ENCODE measurements around the gene IGSF23.

- TF ChIP-seq, protein P1, sequence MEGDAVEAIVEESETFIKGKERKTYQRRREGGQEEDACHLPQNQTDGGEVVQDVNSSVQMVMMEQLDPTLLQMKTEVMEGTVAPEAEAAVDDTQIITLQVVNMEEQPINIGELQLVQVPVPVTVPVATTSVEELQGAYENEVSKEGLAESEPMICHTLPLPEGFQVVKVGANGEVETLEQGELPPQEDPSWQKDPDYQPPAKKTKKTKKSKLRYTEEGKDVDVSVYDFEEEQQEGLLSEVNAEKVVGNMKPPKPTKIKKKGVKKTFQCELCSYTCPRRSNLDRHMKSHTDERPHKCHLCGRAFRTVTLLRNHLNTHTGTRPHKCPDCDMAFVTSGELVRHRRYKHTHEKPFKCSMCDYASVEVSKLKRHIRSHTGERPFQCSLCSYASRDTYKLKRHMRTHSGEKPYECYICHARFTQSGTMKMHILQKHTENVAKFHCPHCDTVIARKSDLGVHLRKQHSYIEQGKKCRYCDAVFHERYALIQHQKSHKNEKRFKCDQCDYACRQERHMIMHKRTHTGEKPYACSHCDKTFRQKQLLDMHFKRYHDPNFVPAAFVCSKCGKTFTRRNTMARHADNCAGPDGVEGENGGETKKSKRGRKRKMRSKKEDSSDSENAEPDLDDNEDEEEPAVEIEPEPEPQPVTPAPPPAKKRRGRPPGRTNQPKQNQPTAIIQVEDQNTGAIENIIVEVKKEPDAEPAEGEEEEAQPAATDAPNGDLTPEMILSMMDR (conservative IDR thresholded peaks at IDR 0.05; ENCODE audit: low read depth, low read length) = no peak
- TF ChIP-seq MXI1 (IDR thresholded peaks at IDR 0.05; ENCODE audit: borderline replicate concordance, low read depth, low read length) = no peak
- TF ChIP-seq RAD21 (IDR thresholded peaks at IDR 0.05; ENCODE audit: low read length) = no peak
- no peak for TF ChIP-seq POLR2A (IDR thresholded peaks at IDR 0.05; ENCODE audit: low read depth, low read length)
- no peak for TF ChIP-seq RCOR1 (IDR thresholded peaks at IDR 0.05; ENCODE audit: insufficient replicate concordance, low read length)
- TF ChIP-seq RFX5 (IDR thresholded peaks at IDR 0.05; ENCODE audit: low read depth, low read length) = no peak
- TF ChIP-seq FOS (IDR thresholded peaks at IDR 0.05; ENCODE audit: low read depth, low read length) = no peak
- TF ChIP-seq, protein P2, sequence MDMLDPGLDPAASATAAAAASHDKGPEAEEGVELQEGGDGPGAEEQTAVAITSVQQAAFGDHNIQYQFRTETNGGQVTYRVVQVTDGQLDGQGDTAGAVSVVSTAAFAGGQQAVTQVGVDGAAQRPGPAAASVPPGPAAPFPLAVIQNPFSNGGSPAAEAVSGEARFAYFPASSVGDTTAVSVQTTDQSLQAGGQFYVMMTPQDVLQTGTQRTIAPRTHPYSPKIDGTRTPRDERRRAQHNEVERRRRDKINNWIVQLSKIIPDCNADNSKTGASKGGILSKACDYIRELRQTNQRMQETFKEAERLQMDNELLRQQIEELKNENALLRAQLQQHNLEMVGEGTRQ (IDR thresholded peaks at IDR 0.05; ENCODE audit: low read depth, low read length) = no peak
- TF ChIP-seq SMC3 (IDR thresholded peaks at IDR 0.05; ENCODE audit: low read depth, low read length) = no peak
These were observed 36.3 kb downstream of the IGSF23 start for GRCh38 chr19:44649578-44650145.

Data from IMR-90 (cell line).